HEK293T (cell line): ENCODE data around the gene TLX2.

Experiments used
- ARNT ChIP-seq: fragments of 450-650 bp; IDR thresholded peaks from 2 replicates; pipeline ENCODE4 v1.6.1; 2017; ENCODE audit warnings: mild to moderate bottlenecking
- BHLHE40 ChIP-seq: fragments of 450-650 bp; IDR thresholded peaks from 2 replicates; pipeline ENCODE4 v1.6.1; 2016; ENCODE audit warnings: mild to moderate bottlenecking, moderate library complexity, borderline replicate concordance
- LEF1 ChIP-seq: fragments of 450-650 bp; IDR thresholded peaks from 2 replicates; pipeline ENCODE4 v1.6.1; 2017; ENCODE audit warnings: mild to moderate bottlenecking, borderline replicate concordance
- NFRKB ChIP-seq: fragments of 450-650 bp; IDR thresholded peaks from 2 replicates; pipeline ENCODE4 v1.6.1; 2016; ENCODE audit warnings: mild to moderate bottlenecking, moderate library complexity
- PKNOX1 ChIP-seq: fragments of 450-650 bp; IDR thresholded peaks from 2 replicates; pipeline ENCODE4 v1.6.1; 2016
- SP1 ChIP-seq: fragments of 450-650 bp; IDR thresholded peaks from 2 replicates; pipeline ENCODE4 v1.6.1; 2017

- TF ChIP-seq PKNOX1 = no peak
- TF ChIP-seq LEF1 = no peak
- TF ChIP-seq NFRKB = no peak
- TF ChIP-seq BHLHE40 = no peak
- no peak for TF ChIP-seq ARNT
- TF ChIP-seq SP1 = no peak
Observed at GRCh38 chr2:74524955-74525716, 10.9 kb downstream of the TLX2 start.
